Endodermal cell (in vitro differentiated cells): ENCODE measurements around the gene ENDOU. TPM values are rescaled to one million over a fixed set of nuclear protein-coding genes. Genes with fewer than 3 reads are reported as not detected.
A peak's percentile ranks its signal among the peaks of the same experiment; 100 is the strongest.

Source experiments
- DNase-seq: peaks from one replicate; pipeline ENCODE4 v3.0.0-alpha.2; 2017
- H3K27ac ChIP-seq: 2 replicates; pipeline ENCODE4 v1.5.1; 2013; ENCODE audit warnings: mild to moderate bottlenecking, low read depth, low read length, moderate library complexity
- H3K27me3 ChIP-seq: 2 replicates; pipeline ENCODE4 v1.6.1; 2013; ENCODE audit warnings: mild to moderate bottlenecking, low read length, moderate library complexity; ENCODE audit not compliant: insufficient read depth, control insufficient read depth, poor library complexity, severe bottlenecking
- H3K36me3 ChIP-seq: 2 replicates; pipeline ENCODE4 v1.7.0; 2013; ENCODE audit warnings: mild to moderate bottlenecking, low read length, moderate library complexity; ENCODE audit not compliant: control insufficient read depth, insufficient read depth
- H3K4me1 ChIP-seq: one replicate; pipeline ENCODE4 v1.7.0; 2013; ENCODE audit warnings: low read length; ENCODE audit not compliant: control insufficient read depth, insufficient read depth
- H3K4me3 ChIP-seq: 2 replicates; pipeline ENCODE4 v1.5.1; 2013; ENCODE audit warnings: mild to moderate bottlenecking, low read length, moderate library complexity
- H3K9ac ChIP-seq: 2 replicates; pipeline ENCODE4 v1.6.1; 2013; ENCODE audit warnings: mild to moderate bottlenecking, low read length, moderate library complexity; ENCODE audit not compliant: poor library complexity, severe bottlenecking; ENCODE audit errors: extremely low read depth
- H3K9me3 ChIP-seq: 2 replicates; pipeline ENCODE4 v1.6.1; 2013; ENCODE audit warnings: mild to moderate bottlenecking, low read length, moderate library complexity; ENCODE audit not compliant: control insufficient read depth
- H3K27ac Mint-ChIP-seq: 2 replicates; pipeline ENCODE4 v1.8.0; 2020; ENCODE audit warnings: mixed read lengths
- H3K27me3 Mint-ChIP-seq: 2 replicates; pipeline ENCODE4 v1.8.0; 2021; ENCODE audit warnings: mild to moderate bottlenecking, mixed read lengths; ENCODE audit not compliant: insufficient read depth
- H3K36me3 Mint-ChIP-seq: 2 replicates; pipeline ENCODE4 v1.8.0; 2020; ENCODE audit warnings: low read depth, mixed read lengths
- H3K4me1 Mint-ChIP-seq: 2 replicates; pipeline ENCODE4 v1.8.0; 2020; ENCODE audit warnings: mixed read lengths
- H3K4me3 Mint-ChIP-seq: 2 replicates; pipeline ENCODE4 v1.8.0; 2020; ENCODE audit warnings: mild to moderate bottlenecking, moderate library complexity, mixed read lengths
- H3K9me3 Mint-ChIP-seq: 2 replicates; pipeline ENCODE4 v1.8.0; 2020; ENCODE audit warnings: mild to moderate bottlenecking, mixed read lengths
- WGBS, 2 experiments: methylation state at CpG; one replicate each; pipeline versions ENCODE4 v1.1.5 to v1.1.7; 2013; ENCODE audit warnings: missing lambda C conversion rate in 2 of 2, mixed read lengths in 1 of 2; ENCODE audit not compliant: insufficient coverage in 1 of 2, insufficient read length in 1 of 2; 5-methylcytosine and 5-hydroxymethylcytosine counted together
- total RNA-seq, 2 donors: library from RNA; stranded (reverse); fragmentation: NEBNext Ultra II Directional in 1 of 2; extraction: Animal tissue kit (Norgen Biotek cat#: 25700) in 1 of 2; gene quantifications; 2 replicates in 1 of 2; 3 replicates in 1 of 2; pipeline ENCODE4 v1.2.1, GENCODE V29; 2021
- TF ChIP-seq, protein P1 (sequence below): fragments of 200-600 bp; sonication (generic); conservative IDR thresholded peaks from 2 replicates; pipeline ENCODE4 v1.5.0; 2021; ENCODE audit warnings: antibody characterized with exemption, mild to moderate bottlenecking

Gene ENDOU
- total RNA-seq, 2 donors from 2014 or later: not detected

- Mint-ChIP-seq H3K9me3 (no peaks in the 10 kb centered on the region), H3K4me1 (peaks cover 10% of the 10 kb centered on the region), H3K27me3 (peaks cover 1% of the 10 kb centered on the region), H3K4me3 (no peak overlapping the region), H3K36me3 (no peaks in the 10 kb centered on the region), H3K27ac (no peak overlapping the region)
- H3K9ac ChIP-seq: no peak overlapping the region
- H3K27me3 ChIP-seq: no peaks in the 10 kb centered on the region
- no peak overlapping the region for H3K27ac ChIP-seq
- DNase-seq: no peak
- no peaks in the 10 kb centered on the region for H3K36me3 ChIP-seq
- WGBS, 2 experiments: 90 to 96% methylated on average over 8 to 17 of the region's 17 CpGs
- H3K4me1 ChIP-seq: no peaks in the 10 kb centered on the region
- TF ChIP-seq, protein P1, sequence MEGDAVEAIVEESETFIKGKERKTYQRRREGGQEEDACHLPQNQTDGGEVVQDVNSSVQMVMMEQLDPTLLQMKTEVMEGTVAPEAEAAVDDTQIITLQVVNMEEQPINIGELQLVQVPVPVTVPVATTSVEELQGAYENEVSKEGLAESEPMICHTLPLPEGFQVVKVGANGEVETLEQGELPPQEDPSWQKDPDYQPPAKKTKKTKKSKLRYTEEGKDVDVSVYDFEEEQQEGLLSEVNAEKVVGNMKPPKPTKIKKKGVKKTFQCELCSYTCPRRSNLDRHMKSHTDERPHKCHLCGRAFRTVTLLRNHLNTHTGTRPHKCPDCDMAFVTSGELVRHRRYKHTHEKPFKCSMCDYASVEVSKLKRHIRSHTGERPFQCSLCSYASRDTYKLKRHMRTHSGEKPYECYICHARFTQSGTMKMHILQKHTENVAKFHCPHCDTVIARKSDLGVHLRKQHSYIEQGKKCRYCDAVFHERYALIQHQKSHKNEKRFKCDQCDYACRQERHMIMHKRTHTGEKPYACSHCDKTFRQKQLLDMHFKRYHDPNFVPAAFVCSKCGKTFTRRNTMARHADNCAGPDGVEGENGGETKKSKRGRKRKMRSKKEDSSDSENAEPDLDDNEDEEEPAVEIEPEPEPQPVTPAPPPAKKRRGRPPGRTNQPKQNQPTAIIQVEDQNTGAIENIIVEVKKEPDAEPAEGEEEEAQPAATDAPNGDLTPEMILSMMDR: no peak
- H3K4me3 ChIP-seq: no peak overlapping the region
- no peaks in the 10 kb centered on the region for H3K9me3 ChIP-seq
Measured at GRCh38 chr12:47737936-47738594, 12.8 kb upstream of the ENDOU start.

DNA sequence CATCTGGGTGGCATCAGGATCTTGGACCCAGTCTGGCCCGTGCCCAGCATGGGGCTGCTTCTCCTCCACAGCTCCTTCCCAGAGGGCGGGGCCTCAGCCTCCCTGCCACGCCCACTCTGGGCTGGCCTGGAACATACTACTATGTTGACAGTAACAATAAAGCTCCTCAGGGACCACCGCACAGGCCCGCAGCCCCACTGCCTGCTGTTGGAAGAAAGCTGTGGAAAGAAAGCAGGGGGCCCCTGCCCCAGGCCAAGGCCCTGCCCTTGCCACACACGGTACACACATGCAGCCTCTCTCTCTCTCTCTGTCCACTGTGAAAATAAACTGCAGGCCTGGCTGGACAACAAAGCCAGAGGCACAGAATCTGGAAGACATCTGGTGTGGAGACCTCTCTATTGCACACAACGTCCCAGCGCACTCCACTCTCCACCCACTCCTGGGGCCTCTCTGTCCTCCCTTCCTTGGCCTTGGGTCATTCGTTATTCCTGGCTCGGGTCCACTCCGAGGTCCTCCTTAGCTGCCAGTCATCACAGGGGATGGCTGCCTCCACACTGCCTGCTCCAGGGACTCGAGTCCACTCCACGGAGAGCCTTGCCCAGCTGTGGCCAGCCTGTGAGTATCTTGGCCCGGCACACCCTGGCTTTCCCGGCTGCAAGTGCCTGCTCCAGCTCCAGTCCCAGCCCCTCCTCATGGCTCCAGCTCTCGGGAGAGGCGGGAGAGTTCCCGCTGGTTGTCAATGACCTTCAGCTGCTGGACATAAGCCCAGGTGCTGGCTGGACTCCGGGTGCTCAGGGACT is 11.8 kb upstream of the ENDOU start:
- Mint-ChIP-seq H3K27me3 (peaks cover 7% of the 10 kb centered on the region), H3K27ac (no peak overlapping the region), H3K4me3 (no peak overlapping the region), H3K36me3 (no peaks in the 10 kb centered on the region), H3K9me3 (no peaks in the 10 kb centered on the region), H3K4me1 (peaks cover 10% of the 10 kb centered on the region)
- Histone ChIP-seq H3K9me3 (no peaks in the 10 kb centered on the region), H3K4me3 (no peak overlapping the region), H3K27ac (peak overlapping the region; percentile 38), H3K27me3 (no peaks in the 10 kb centered on the region), H3K4me1 (no peaks in the 10 kb centered on the region), H3K36me3 (no peaks in the 10 kb centered on the region), H3K9ac (no peak overlapping the region)
- TF ChIP-seq, protein P1: no peak
- 91 to 95% methylated on average over 9 to 19 of the region's 19 CpGs for WGBS, 2 experiments
- no peak for DNase-seq

- Mint-ChIP-seq H3K4me1 (peaks cover 10% of the 10 kb centered on the region), H3K36me3 (no peaks in the 10 kb centered on the region), H3K9me3 (no peaks in the 10 kb centered on the region), H3K4me3 (no peak overlapping the region), H3K27me3 (peaks cover 8% of the 10 kb centered on the region), H3K27ac (no peak overlapping the region)
- Histone ChIP-seq H3K27ac (no peak overlapping the region), H3K36me3 (no peaks in the 10 kb centered on the region), H3K27me3 (no peaks in the 10 kb centered on the region), H3K4me3 (no peak overlapping the region), H3K4me1 (no peaks in the 10 kb centered on the region), H3K9ac (no peak overlapping the region), H3K9me3 (no peaks in the 10 kb centered on the region)
- TF ChIP-seq, protein P1: no peak
- DNase-seq: no peak
- WGBS, 2 experiments: 92% methylated on average over 3 to 4 of the region's 4 CpGs
Measured at GRCh38 chr12:47736216-47736615, 10.9 kb upstream of the ENDOU start.
